Fibroblast of lung (primary cell): ENCODE data around the gene MACROD2. TPM values are rescaled to one million over a fixed set of nuclear protein-coding genes. Genes with fewer than 3 reads are reported as not detected.

Experiments
- DNase-seq, 2 donors: peaks; one replicate each; pipeline versions ENCODE4 v3.0.0 to v3.0.0-alpha.2; 2010; ENCODE audit warnings: low read depth in 2 of 2
- H2AFZ ChIP-seq: 2 replicates; pipeline ENCODE4 v1.5.1; 2012; ENCODE audit warnings: low read length, control low read depth, inconsistent platforms
- H3K27ac ChIP-seq: 2 replicates; pipeline ENCODE4 v1.5.1; 2011; ENCODE audit warnings: low read length, control low read depth; ENCODE audit not compliant: insufficient read depth
- H3K27me3 ChIP-seq: 2 replicates; pipeline ENCODE4 v1.5.1; 2011; ENCODE audit warnings: mild to moderate bottlenecking, low read length; ENCODE audit not compliant: control insufficient read depth, insufficient read depth
- H3K36me3 ChIP-seq: 2 replicates; pipeline ENCODE4 v1.5.1; 2011; ENCODE audit warnings: low read length; ENCODE audit not compliant: control insufficient read depth, insufficient read depth
- H3K4me1 ChIP-seq: 2 replicates; pipeline ENCODE4 v1.5.1; 2011; ENCODE audit warnings: low read length; ENCODE audit not compliant: control insufficient read depth, insufficient read depth; ENCODE audit errors: extremely low read depth
- H3K4me2 ChIP-seq: 2 replicates; pipeline ENCODE4 v1.5.1; 2011; ENCODE audit warnings: low read length, control low read depth; ENCODE audit not compliant: insufficient read depth; ENCODE audit errors: extremely low read depth
- H3K4me3 ChIP-seq, 4 experiments: fragments of 200-600 bp in 1 of 4; sonication (generic) in 1 of 4; replicated peaks in 1 of 4; 2 replicates each; pipeline ENCODE4 v1.5.1; 2011 to 2016; ENCODE audit warnings: low read length in 4 of 4, low read depth in 3 of 4, mild to moderate bottlenecking in 3 of 4, control low read depth in 2 of 4, inconsistent platforms in 1 of 4, mixed read lengths in 1 of 4; ENCODE audit not compliant: insufficient read depth in 1 of 4; ENCODE audit errors: control extremely low read depth in 1 of 4
- H3K79me2 ChIP-seq: 2 replicates; pipeline ENCODE4 v1.5.1; 2012; ENCODE audit warnings: mild to moderate bottlenecking, low read length, inconsistent platforms; ENCODE audit not compliant: control insufficient read depth, insufficient read depth
- H3K9ac ChIP-seq: 2 replicates; pipeline ENCODE4 v1.5.1; 2011; ENCODE audit warnings: mild to moderate bottlenecking, low read length, control low read depth; ENCODE audit not compliant: insufficient read depth
- H3K9me3 ChIP-seq: 2 replicates; pipeline ENCODE4 v1.5.1; 2012; ENCODE audit warnings: low read depth, low read length; ENCODE audit not compliant: control insufficient read depth, insufficient read depth
- H4K20me1 ChIP-seq: 2 replicates; pipeline ENCODE4 v1.5.1; 2011; ENCODE audit warnings: low read length; ENCODE audit not compliant: control insufficient read depth, insufficient read depth; ENCODE audit errors: extremely low read depth
- CTCF ChIP-seq, 2 donors: IDR thresholded peaks in 1 of 2; conservative IDR thresholded peaks in 1 of 2; 1 replicate in 1 of 2; 2 replicates in 1 of 2; pipeline ENCODE4 v1.5.1; 2011 to 2012; ENCODE audit warnings: low read length in 2 of 2, control low read depth in 1 of 2, inconsistent platforms in 1 of 2, low read depth in 1 of 2, mild to moderate bottlenecking in 1 of 2
- EZH2 ChIP-seq: IDR thresholded peaks from 2 replicates; pipeline ENCODE4 v1.5.1; 2012; ENCODE audit warnings: low read length, control low read depth, mild to moderate bottlenecking; ENCODE audit errors: missing control alignments
- polyA plus RNA-seq, 2 donors: library from polyadenylated mRNA; depleted of rRNA in 1 of 2; stranded (reverse) in 1 of 2; unstranded in 1 of 2; fragments of >200 nt; gene quantifications; 2 replicates each; pipeline ENCODE4 v1.2.1, GENCODE V29; 2011 to 2012; ENCODE audit warnings: missing spikeins in 1 of 2
- total RNA-seq: library from RNA; depleted of rRNA; stranded (reverse); fragments of >200 nt; gene quantifications from 2 replicates; pipeline ENCODE4 v1.2.1, GENCODE V29; 2014

Gene MACROD2
- total and polyA plus RNA-seq, 2 donors (not counting 1 experiment from before 2014, with no cell fraction given), result 0.54 to 1.7 TPM

GRCh38 chr20:15619816-15620215, 1624.5 kb downstream of the MACROD2 start:
- TF ChIP-seq EZH2 (no peak), CTCF (conservative IDR thresholded peaks at IDR 0.05 in 1 of 2, IDR thresholded peaks at IDR 0.05 in 1 of 2; ENCODE audit: low read depth in 1 of 2, low read length in 2 of 2) (no peak)
- no peaks in the 10 kb centered on the region for H3K27me3 ChIP-seq

GRCh38 chr20:15622368-15622767, 1627.1 kb downstream of the MACROD2 start:
- Histone ChIP-seq H3K27ac (no peak overlapping the region), H3K9ac (no peak overlapping the region), H3K27me3 (no peaks in the 10 kb centered on the region), H4K20me1 (no peaks in the 10 kb centered on the region), H2AFZ (no peak overlapping the region), H3K9me3 (no peaks in the 10 kb centered on the region), H3K4me2 (no peak overlapping the region), H3K4me1 (no peaks in the 10 kb centered on the region), H3K79me2 (no peaks in the 10 kb centered on the region), H3K36me3 (no peaks in the 10 kb centered on the region), H3K4me3 (no peak overlapping the region)
- DNase-seq, result no peak
- TF ChIP-seq EZH2 (no peak), CTCF (conservative IDR thresholded peaks at IDR 0.05 in 1 of 2, IDR thresholded peaks at IDR 0.05 in 1 of 2; ENCODE audit: low read depth in 1 of 2, low read length in 2 of 2) (no peak)

More at GRCh38 chr20:15619816-15620215, 1624.5 kb downstream of the MACROD2 start:
- Histone ChIP-seq H3K4me3 (no peak overlapping the region), H4K20me1 (no peaks in the 10 kb centered on the region), H3K36me3 (no peaks in the 10 kb centered on the region), H3K4me1 (no peaks in the 10 kb centered on the region), H3K4me2 (no peak overlapping the region), H3K79me2 (no peaks in the 10 kb centered on the region), H3K9me3 (no peaks in the 10 kb centered on the region), H3K27ac (no peak overlapping the region), H2AFZ (no peak overlapping the region), H3K9ac (no peak overlapping the region)
- DNase-seq, result no peak

DNA sequence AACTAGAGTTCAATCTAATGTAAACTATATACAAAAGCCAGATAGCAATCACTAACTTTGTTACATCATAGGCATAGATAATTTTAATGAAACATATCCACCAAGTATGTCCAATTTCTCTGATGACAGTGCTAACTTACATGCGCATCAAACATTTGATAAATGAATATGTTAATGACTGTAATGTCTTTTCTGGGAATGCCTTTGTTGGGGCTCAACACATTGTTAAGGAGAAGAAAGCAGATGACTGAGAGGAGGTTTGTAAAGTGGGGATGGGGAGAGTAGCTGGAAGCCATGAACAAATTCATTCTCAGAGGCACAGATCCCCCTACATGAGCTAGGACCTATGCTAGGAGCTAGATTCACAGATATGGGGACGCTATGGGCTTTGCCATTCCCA, 1627.9 kb downstream of the MACROD2 start:
- DNase-seq, result no peak
- Histone ChIP-seq H3K27ac (no peak overlapping the region), H3K27me3 (no peaks in the 10 kb centered on the region), H3K4me3 (no peak overlapping the region), H3K9me3 (no peaks in the 10 kb centered on the region), H3K4me1 (no peaks in the 10 kb centered on the region), H3K36me3 (no peaks in the 10 kb centered on the region), H3K9ac (no peak overlapping the region), H4K20me1 (no peaks in the 10 kb centered on the region), H3K79me2 (no peaks in the 10 kb centered on the region), H2AFZ (no peak overlapping the region), H3K4me2 (no peak overlapping the region)
- no peak for TF ChIP-seq CTCF (conservative IDR thresholded peaks at IDR 0.05 in 1 of 2, IDR thresholded peaks at IDR 0.05 in 1 of 2; ENCODE audit: low read depth in 1 of 2, low read length in 2 of 2)
- no peak for TF ChIP-seq EZH2
